HG03571 (cell line): ENCODE data around the gene FTO.

Source experiments
- ATAC-seq: cut with Tn5 transposase; IDR thresholded peaks from one replicate; pipeline ENCODE4 v1.9.1; 2021; ENCODE audit not compliant: unreplicated experiment

Gene FTO

DNA sequence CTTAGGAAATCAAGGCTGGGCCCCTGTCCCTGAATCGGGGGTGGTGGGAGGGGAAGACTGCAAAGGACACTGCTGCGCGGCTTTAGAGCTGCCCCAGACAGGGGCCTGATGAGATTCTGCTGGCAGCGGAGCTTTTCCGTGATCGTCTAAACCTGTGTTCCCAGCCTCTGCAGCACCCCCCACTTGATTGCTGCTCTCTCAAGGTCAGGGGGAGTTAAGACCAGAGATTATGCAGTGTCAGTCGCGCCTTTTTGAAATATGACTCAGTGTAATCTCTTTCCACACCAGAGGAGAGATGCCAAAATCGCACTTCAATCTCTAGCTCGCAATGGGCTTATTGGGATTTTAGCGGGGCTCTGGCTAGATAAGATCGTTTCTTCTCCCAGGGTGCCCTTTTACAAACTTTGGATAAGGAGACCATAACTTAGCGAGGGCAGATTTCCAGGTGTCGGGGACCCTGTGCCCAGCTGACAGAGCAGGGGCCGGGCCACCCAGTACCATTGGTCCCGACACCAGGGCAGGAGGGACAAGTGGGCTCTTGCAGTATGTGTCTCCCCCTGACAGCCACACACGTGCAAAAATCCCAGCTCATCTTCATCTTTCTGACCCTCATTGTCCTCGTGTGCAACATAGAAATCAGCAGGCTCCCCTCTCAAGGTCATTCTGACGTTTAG, 495.7 kb downstream of the FTO start:
- no peak for ATAC-seq

DNA sequence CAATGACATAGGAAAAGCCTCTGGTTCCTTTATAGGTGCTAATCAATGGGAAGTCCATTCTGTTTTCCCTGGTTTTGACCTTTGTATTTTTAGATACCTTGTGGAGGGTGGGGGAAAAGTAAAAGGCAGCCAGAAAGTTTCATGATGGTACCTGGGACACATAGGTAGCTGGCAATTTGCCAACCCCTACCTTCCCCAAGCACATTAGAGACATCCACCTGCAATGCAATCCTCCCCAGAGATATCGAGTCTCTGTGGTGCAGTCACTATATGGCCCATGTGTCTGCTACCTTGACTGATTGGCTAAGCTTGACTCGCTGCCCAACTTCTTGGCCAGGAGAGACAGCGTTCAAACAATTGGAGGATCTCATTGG, 496.2 kb downstream of the FTO start:
- no peak for ATAC-seq

DNA sequence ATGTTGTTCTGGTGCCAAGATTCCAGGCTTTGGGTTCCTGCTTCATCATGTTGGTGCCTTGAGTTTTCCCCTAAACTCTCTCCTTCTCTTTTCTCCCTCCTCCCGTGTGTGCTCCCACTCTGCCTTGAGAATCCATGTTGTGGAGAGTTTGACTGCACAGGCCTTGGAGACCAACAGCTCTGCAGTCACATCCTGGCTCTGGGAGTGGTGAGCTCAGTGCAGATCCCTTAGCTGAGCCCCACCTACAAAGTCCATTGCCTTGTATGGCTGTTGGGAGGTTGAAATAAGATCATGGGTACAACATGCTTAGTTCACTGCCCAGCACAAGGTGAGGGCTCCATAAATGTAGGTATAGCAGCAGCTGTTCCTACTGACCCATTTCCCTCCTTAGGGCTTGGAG, 496.8 kb downstream of the FTO start:
- no peak for ATAC-seq

DNA sequence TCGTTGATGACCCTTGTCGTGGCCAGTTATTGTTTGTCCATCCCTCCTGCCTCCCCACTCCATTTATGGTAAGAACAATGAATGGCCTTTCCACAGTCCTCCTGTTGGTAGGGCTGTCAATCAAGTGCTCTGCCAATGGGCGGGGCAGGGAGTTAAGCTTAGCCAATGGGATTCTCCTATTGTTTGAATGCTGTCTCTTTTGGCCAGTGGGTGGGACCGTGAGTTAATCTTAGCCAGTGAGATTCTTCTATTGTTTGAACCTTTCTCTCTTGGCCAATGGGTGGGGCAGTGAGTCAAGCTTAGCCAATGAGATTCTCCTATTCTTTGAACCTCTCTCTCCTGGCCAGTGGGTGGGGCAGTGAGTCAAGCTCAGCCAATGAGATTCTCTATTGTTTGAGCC, 497.2 kb downstream of the FTO start:
- ATAC-seq = no peak
